CD4-positive, alpha-beta T cell treated with Interleukin-4 for 1 hour (primary cell): Measurements from ENCODE around the gene PDE4D.

ENCODE experiments used
- DNase-seq, 2 donors: peaks; one replicate each; pipeline ENCODE4 v3.0.0-alpha.2; 2020 to 2022

Gene PDE4D

DNA sequence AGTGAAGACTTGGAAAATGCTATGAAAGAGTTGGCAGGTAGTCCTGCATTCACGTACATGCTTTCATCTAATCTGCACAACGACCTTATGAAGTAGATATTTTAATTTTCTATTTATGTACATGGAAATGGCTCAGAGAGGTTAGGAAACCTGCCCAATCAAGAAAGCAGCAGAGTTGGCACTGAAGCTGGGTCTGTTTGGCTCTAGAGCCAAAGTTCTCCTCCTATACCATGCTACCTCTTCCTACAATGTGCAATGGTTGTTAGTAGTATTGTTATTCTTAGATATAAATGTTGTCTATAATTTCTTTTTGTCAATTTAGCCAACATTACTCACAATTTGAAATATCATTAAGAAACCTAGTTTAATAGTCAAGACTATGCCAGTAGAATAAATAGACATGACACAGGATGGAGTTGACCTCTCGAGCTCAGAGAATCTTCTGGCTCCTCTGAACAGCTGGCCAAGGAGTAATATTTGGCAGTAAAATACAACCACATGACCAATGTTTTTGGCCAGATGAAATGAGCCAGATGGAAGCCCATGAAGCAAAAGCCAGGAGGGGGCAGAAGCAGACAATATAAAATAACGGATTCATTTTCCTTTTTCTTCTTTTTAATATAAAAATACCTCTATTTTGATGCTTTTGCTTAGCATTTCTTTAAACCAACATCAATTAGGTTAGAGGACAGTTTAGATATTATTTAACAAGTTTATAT lies 542.3 kb downstream of the PDE4D start:
- no peak for DNase-seq

DNA sequence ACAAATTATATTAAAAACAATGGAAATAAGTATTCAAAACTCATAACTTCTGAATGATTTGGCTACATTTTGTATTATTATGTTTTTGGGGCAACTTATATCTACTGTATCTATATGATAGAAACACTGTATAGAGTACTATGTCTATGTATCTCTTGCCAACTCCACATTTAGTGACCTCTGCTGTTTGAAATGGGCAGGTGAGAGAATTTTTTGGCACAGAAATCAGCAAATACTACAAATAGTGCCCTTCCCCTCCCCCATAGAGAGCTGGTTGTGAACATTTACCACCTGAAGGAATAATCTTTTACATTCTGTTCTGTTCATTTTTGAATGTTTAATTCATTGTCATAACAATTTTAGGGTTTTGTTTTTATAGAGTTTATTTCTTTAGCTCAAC lies 545.3 kb downstream of the PDE4D start:
- no peak for DNase-seq

DNA sequence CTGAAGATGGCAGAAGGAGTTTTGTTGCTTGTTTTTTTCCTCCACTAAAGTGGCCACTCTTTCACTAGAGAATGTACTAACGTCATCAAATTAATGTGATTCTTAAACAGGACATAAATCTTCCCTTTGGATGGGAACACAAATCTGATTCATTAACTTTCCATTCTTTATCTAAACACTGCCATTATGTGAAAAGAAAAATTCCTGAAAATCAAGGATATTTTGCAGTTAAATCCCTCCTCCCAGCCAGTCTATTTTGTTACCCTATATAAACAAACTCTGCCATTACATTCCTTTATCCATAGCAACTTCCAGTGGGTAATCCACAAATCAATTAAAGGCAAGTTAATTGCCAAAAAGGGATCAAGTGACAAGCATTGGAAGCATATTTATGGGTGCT lies 546.5 kb downstream of the PDE4D start:
- no peak for DNase-seq

GRCh38 chr5:59346514-59346913 lies 547.0 kb downstream of the PDE4D start:
- DNase-seq, result no peak

DNA sequence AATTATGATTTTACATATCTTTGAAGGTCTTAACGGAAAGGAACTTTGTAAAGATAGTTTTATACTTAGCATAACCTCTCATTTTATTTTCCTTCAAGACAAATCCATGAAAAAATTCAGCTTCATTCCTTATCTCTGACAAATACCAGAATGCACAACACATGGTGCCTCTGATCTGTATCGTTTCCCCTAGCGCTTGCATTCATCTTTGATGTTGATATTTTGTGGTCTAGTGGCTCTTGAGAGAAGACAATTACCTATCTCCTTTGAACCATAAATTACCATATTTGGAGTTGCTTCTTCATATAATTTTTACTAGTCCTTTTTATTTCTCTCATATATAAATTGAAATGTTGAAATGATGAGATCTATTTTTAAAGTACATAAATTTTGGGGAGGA lies 551.3 kb downstream of the PDE4D start:
- DNase-seq, result no peak

- no peak for DNase-seq
Measured at GRCh38 chr5:59341760-59342159, 551.8 kb downstream of the PDE4D start.

DNA sequence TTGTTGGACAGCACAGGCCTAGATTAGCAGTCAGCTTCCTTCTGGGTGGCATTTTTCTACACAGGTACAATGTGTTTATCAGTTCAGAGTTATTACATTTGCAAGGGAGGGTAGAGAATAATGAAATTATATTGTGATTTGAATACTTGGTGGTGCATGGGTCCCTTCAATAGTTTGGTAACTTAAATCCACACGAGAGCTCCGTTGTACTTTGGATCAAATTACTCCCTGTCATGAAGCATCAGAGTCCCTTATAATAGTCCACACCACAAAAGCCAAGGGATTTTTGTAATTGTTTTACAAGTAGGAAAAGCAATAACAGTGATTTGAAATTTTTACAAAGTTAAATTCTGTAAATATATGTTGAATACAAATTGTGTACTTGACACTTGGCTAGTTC lies 552.4 kb downstream of the PDE4D start:
- no peak for DNase-seq

DNA sequence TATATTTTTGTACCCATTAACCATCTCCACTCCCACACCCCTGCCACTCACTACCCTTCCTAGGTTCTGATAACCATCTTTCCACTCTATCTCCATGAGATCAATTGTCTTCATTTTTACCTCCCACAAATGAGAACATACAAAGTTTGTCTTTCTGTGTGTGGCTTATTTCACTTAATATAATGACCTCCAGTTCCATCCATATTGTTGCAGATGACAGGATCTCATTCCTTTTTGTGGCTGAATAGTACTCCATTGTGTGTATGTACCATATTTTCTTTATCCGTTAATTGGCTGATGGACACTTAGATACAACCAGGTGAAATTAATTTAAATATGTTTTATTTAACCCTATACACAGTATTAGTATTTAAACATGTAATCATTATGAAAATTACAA lies 552.9 kb downstream of the PDE4D start:
- DNase-seq, result no peak

GRCh38 chr5:59337240-59337639 lies 556.3 kb downstream of the PDE4D start:
- peak in 1 of 2 donors; percentile 20 for DNase-seq

DNA sequence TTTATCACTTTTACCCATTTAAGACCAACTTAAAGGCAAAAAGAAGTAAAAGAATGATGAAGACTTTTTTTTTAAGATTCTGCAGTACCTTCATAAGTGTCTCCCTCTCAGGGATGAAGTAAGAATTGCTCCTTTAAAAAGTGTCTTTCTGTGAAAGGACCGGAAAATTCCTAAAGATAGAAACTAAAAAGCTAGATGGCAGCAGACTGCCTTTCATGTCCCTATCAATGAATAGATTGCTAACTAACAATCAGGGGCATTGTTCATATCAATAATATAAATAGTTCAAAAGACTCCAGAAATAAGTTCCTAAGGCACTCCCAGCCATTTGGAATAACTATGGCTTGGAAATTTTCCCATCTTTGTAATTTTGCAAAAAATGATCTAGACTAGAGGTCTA lies 558.0 kb downstream of the PDE4D start:
- no peak for DNase-seq

DNA sequence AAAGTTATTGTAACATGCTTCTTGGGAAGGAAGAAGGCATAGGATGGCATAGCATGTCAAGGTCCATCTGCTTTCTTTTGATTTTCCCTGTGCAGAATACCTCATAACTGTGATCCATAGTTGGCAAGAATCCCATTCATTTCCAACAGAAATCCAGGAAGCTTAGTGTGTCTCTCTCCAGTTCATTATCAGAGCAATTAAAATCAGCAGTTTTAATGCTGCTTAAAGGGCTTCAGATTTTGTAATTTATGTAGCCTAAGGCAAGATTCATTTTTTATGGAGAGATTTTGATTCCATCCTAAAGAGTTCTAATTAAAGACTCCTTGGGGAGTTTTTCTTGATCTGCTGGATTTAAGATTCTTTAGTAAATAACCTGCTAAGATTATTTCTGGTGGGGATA lies 560.1 kb downstream of the PDE4D start:
- DNase-seq, result no peak

DNA sequence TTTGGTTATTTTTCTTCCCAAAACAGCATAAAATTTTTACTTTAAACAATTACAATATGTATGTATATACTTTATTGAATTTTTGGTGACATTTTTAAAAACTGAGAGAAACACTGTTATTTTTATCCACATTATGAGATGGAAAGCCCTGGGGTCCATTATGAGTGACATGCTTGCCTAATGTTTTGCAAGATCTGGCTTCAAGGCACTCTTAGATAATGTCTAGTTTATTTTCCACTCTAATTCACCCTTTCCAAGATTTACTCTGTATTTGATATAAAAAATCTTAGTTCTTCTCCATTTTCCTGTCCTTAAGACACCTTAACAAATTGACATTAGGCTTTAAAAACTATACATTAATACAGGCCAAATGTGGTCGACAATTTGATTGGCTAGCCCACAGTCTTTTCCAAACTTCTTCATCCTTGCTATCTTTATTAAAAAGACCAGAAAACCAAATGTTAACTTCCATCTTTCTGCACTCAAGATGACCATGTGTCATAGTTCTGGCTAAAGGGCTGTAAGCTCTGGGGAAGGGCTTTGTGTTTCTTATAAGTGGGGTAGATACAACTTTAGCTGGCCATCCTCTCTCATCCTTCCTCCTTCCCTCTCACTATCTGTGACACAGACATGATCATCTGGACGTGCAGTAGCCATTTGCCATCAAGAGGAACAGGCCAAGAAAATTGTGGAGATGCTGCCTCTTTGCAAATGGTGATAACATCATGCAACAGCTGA lies 561.1 kb downstream of the PDE4D start:
- no peak for DNase-seq

DNA sequence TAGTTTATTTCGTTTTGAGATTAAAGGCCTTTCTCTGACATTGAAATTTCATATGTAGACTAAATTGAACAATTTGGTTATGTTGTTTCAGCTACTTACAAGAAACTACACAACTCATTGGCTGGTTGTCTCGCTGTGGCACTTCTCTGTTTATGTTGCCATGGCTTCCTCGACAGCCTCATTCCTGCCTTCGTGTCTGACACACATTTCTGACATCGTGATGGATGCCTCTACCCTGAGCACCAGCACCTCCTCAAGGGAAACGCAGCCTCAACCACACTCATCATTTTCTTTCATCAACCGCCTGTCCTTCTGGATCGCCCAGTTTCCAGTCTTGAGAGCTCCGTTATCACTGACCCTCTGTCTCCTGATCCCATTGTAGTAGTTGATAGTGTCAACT lies 562.8 kb downstream of the PDE4D start:
- no peak for DNase-seq

- no peak for DNase-seq
Measured at GRCh38 chr5:59328709-59329296, 564.7 kb downstream of the PDE4D start.

DNA sequence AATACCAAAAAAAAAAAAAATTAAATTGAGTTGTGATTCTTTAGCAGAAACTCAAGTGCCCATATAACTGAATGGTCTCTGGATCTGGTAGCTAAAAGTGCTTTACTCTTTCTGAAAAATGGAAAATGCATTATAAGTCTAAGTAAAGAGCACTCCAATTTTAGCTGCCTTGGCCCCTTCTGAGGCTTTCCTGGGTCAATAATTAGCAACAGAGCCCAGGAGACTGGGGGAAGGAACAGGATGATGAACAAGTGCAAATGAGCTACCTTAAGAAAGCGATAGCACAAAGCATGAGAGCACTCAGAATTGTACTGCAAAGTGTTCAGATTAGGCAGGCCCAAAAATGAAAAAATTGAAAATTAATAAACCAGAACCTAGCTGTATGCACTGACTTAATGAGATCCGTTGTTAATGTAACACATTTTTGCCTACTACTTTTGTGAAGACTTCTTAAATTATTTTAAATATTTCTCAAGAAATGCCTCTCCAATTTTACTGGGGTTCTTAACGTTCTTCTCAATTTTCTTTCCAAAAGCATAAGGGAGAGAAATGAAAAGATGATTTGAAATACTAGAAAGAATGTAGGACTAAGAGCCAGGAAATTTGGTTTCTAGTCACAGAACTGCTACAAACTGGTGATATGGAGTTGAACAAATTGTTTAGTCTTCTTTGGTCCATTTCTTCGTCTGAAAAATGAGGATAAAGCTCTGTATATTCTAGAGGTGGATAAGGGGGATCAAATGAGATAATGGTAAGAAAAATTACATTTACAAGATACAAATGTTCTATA lies 566.1 kb downstream of the PDE4D start:
- no peak for DNase-seq

- no peak for DNase-seq
Measured at GRCh38 chr5:59326596-59326995, 566.9 kb downstream of the PDE4D start.

- DNase-seq, result no peak
Measured at GRCh38 chr5:59325070-59325469, 568.5 kb downstream of the PDE4D start.

GRCh38 chr5:59322894-59323293 lies 570.6 kb downstream of the PDE4D start:
- no peak for DNase-seq

DNA sequence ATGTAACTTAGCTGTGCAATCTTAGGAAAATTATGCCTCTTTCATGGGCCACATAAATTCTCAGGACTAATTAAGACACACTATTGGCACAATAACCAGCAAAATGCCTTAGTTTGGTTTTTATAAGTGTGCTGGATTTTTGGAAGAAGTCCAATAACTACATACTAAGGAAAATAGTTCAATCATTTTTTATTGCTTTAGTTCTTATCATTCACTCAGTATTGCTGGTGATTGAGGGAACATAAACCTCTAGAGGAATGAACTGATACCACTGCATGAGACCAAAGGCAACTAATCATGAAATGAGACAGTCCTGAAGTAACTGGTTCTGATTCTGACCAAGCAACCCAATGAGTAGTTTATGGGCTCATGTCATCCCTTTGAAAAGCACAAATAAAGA lies 571.5 kb downstream of the PDE4D start:
- no peak for DNase-seq

DNA sequence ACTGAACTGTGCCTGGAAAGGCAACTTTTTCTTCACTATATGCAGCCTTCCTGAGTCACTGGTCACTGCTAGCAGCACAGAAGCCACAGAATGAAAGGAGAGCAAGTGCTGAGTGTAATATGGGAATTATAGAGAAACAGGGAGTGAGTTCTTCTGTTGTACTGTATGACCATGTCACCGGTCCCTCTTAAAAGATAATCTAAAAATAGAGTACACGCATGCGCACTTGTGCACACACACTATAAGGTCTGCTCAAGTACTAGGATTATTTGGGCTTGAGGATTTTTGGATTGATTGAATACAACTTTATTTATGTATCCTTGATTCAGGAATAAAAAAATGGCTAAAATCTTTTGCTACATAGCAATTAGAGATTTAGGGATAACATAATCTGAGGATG lies 571.9 kb downstream of the PDE4D start:
- DNase-seq, result no peak

DNA sequence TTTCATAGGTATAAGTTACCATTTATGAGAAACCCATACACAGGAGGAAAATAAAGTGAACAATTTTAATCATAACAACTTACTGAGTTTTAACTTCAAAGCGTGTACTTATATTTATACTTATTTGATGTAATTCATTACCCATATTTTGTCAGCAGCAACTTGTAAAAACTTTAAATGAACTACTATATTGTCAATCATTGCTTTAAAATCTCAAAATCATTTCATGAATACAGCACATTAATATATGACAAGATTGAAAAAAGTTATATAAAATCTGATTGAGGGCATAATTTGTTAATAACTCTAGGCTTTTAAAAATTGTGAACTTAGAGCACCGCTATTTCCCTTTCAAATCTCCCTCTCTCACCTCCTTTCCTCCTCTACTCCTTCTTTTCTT lies 573.1 kb downstream of the PDE4D start:
- DNase-seq, result no peak

DNA sequence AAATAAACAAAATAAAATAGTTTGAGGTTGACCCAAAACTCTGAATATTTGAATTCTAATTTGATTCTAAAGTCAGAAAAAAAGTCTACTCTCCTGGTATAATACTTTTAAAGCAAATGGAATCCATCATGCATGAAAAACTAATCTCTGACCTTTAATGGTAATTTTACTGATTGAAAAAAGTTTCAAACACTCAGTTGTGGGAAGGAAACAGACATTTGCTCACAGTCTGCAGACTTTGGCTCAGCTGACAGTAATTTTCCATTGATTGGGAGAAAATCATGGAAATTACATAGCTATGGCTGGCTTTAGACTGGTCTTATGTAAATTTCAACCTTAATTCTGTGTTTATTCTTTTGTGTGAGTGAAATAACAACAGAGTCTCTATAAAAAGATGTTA lies 574.3 kb downstream of the PDE4D start:
- DNase-seq, result no peak

DNA sequence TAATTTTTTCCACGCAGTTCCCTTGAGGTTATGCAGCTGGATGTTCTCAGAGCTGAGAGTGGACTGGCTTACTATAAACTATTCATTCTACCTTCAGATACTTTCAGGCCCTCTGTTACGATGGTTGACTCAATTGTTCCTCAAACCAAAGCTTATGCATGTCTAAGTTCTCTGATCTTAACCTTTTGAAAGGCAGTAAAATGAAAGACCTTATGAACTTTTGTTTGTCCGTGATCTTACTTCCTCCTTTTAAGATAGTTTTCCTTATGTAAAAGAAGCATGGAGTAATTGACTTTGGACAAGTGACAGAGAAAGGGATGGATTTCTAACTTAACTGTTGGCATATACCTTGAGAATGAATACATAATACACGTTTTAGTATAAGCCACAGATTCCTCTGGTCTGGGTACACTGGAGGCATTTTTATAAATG lies 575.7 kb downstream of the PDE4D start:
- no peak for DNase-seq
